KMS-11 (cell line): ENCODE results near the gene SEMA3B.

Experiments used
- H2AFZ ChIP-seq: fragments of 200-600 bp; sonication (generic); 2 replicates; pipeline ENCODE4 v1.6.1; 2016; ENCODE audit warnings: antibody characterized with exemption, mixed run types, low read depth
- H3K27ac ChIP-seq: fragments of 200-600 bp; sonication (generic); 2 replicates; pipeline ENCODE4 v1.6.1; 2016; ENCODE audit warnings: mild to moderate bottlenecking, mixed run types
- H3K27me3 ChIP-seq: fragments of 200-600 bp; sonication (generic); 2 replicates; pipeline ENCODE4 v1.6.1; 2017; ENCODE audit warnings: mild to moderate bottlenecking, low read depth, mixed run types, moderate library complexity; ENCODE audit not compliant: insufficient read depth
- H3K36me3 ChIP-seq: fragments of 200-600 bp; sonication (generic); 2 replicates; pipeline ENCODE4 v1.6.1; 2017; ENCODE audit warnings: mild to moderate bottlenecking, mixed run types; ENCODE audit not compliant: insufficient read depth
- H3K4me1 ChIP-seq: fragments of 200-600 bp; sonication (generic); 2 replicates; pipeline ENCODE4 v1.6.1; 2016; ENCODE audit warnings: mild to moderate bottlenecking, low read depth, mixed run types; ENCODE audit not compliant: poor library complexity, severe bottlenecking
- H3K4me2 ChIP-seq: fragments of 200-600 bp; sonication (generic); 2 replicates; pipeline ENCODE4 v1.7.0; 2016; ENCODE audit warnings: mild to moderate bottlenecking, mixed run types
- H3K4me3 ChIP-seq: fragments of 200-600 bp; sonication (generic); IDR thresholded peaks from 2 replicates; pipeline ENCODE4 v1.6.1; 2017; ENCODE audit warnings: low read depth, low read length, mixed read lengths; ENCODE audit not compliant: insufficient read depth
- H3K79me2 ChIP-seq: fragments of 200-600 bp; sonication (generic); 2 replicates; pipeline ENCODE4 v1.6.1; 2016; ENCODE audit warnings: low read depth, mixed run types; ENCODE audit not compliant: insufficient read depth
- H3K9ac ChIP-seq: fragments of 200-600 bp; sonication (generic); 2 replicates; pipeline ENCODE4 v1.6.1; 2016; ENCODE audit warnings: mild to moderate bottlenecking, mixed run types
- H4K20me1 ChIP-seq: fragments of 200-600 bp; sonication (generic); 2 replicates; pipeline ENCODE4 v1.6.1; 2016; ENCODE audit warnings: mild to moderate bottlenecking, mixed run types; ENCODE audit not compliant: insufficient read depth
- TF ChIP-seq, protein P1 (sequence below): fragments of 200-600 bp; sonication (generic); conservative IDR thresholded peaks from 2 replicates; pipeline ENCODE4 v1.6.1; 2017; ENCODE audit warnings: low read depth, mild to moderate bottlenecking, antibody characterized with exemption, low read length, moderate library complexity, mixed read lengths

The SEMA3B gene

DNA sequence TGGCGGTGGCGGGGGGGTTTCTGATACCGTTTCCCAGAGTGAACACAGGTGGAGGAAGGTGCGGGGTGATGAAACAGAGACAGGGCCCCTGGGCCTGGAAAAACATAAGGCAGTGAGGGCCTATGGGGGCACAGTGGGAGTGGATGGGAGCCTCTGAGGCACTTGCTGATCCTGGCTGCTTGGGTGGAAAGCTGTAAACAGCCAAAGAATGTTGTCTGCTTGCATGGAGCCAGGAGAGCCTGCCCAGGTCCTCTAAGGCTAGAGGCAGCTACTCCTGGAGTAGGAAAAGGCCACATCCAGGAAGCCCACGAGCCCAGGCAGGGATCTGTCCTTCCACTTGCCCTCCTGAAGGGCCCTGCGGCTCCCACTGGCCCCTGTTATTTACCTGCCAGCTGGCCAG is 2.9 kb upstream of the SEMA3B start:
- no peaks in the 10 kb centered on the region for H4K20me1 ChIP-seq
- no peak overlapping the region for H3K27ac ChIP-seq
- no peaks in the 10 kb centered on the region for H3K4me1 ChIP-seq
- no peak overlapping the region for H3K4me3 ChIP-seq
- no peak overlapping the region for H2AFZ ChIP-seq
- TF ChIP-seq, protein P1, sequence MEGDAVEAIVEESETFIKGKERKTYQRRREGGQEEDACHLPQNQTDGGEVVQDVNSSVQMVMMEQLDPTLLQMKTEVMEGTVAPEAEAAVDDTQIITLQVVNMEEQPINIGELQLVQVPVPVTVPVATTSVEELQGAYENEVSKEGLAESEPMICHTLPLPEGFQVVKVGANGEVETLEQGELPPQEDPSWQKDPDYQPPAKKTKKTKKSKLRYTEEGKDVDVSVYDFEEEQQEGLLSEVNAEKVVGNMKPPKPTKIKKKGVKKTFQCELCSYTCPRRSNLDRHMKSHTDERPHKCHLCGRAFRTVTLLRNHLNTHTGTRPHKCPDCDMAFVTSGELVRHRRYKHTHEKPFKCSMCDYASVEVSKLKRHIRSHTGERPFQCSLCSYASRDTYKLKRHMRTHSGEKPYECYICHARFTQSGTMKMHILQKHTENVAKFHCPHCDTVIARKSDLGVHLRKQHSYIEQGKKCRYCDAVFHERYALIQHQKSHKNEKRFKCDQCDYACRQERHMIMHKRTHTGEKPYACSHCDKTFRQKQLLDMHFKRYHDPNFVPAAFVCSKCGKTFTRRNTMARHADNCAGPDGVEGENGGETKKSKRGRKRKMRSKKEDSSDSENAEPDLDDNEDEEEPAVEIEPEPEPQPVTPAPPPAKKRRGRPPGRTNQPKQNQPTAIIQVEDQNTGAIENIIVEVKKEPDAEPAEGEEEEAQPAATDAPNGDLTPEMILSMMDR = no peak
- H3K79me2 ChIP-seq = no peaks in the 10 kb centered on the region
- H3K27me3 ChIP-seq = peaks cover 18% of the 10 kb centered on the region; the same call in 1 of the 2 replicates
- H3K9ac ChIP-seq = no peak overlapping the region
- no peaks in the 10 kb centered on the region for H3K36me3 ChIP-seq
- H3K4me2 ChIP-seq = no peak overlapping the region

DNA sequence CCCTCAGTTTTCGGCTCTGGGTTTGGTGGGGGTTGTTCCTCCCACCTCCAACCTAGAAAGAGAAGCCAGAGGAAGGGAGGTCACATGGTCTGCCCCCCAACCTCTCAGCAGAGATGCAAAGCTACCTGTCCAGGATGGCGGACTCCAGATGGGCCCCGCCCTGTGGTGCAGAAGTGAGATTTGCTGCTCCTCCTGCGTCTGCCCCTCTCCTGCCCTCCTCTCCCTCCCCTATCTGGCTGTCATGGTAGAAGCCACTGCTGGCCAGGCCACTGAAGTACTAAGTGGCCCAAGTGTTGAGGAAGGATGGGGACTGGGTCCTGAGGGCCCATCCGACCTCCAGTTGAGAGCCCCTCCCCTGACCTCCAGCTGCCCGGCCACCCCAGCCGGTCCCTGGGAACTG is 2.1 kb upstream of the SEMA3B start:
- TF ChIP-seq, protein P1 = no peak
- H3K4me2 ChIP-seq = no peak overlapping the region
- H2AFZ ChIP-seq = no peak overlapping the region
- H3K36me3 ChIP-seq = no peaks in the 10 kb centered on the region
- peaks cover 18% of the 10 kb centered on the region; the same call in 1 of the 2 replicates for H3K27me3 ChIP-seq
- H3K4me3 ChIP-seq = no peak overlapping the region
- H3K9ac ChIP-seq = no peak overlapping the region
- no peaks in the 10 kb centered on the region for H3K4me1 ChIP-seq
- H3K79me2 ChIP-seq = no peaks in the 10 kb centered on the region
- H4K20me1 ChIP-seq = no peaks in the 10 kb centered on the region
- no peak overlapping the region for H3K27ac ChIP-seq

DNA sequence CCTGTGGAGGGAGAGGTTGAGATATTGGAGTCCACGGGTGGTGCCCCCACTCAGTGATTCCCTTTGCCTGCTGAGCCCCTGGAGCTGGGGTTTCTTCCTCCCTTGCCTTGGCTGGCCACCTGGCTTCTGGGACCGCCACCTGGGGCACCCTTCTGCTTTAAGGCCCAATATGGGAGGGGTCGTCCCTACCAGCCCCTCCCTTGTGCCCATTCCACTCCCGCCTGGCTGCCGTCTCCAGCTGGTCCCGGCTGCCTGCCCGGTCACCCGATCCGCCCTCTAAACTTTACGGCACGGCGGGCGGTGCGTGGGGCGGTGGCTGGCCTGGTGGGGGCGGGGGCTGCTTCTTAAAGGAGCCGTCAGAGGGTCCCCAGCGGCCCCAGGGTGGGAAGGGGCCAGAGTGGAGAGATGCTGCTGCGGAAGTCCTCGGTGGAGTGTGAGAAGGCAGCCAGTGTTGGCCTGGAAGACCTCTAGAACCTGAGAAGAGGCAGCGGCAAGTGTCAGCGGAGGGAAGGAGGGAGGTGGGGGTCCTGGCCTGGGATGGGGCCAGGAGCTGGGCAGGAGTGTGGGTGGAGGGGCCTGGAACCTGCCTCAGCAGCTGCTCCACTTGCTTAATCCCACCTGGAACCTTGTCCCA is 1.6 kb upstream of the SEMA3B start:
- peaks cover 18% of the 10 kb centered on the region; the same call in 1 of the 2 replicates for H3K27me3 ChIP-seq
- H3K27ac ChIP-seq = no peak overlapping the region
- TF ChIP-seq, protein P1 = no peak
- no peak overlapping the region for H3K4me3 ChIP-seq
- H3K4me1 ChIP-seq = no peaks in the 10 kb centered on the region
- no peaks in the 10 kb centered on the region for H4K20me1 ChIP-seq
- no peak overlapping the region for H2AFZ ChIP-seq
- H3K9ac ChIP-seq = no peak overlapping the region
- H3K79me2 ChIP-seq = no peaks in the 10 kb centered on the region
- no peaks in the 10 kb centered on the region for H3K36me3 ChIP-seq
- no peak overlapping the region for H3K4me2 ChIP-seq

DNA sequence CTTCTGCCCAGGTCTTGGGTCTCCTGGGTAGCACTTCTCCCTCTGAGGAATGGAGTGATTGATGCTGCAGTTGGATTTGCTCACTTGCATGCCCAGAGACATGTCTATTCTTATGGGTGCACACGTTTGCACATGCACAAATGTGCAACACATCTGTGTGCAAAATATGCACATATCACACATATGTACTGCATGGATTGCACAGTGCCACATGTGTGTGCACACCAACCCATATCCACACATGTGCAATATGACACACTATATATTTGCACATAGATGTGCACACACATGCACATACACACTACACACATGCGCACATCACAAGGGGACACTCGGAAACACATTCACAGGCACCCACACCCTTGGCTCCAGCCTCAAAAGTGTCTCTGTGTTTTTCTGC is 671 bp upstream of the SEMA3B start:
- H3K9ac ChIP-seq = no peak overlapping the region
- H3K27me3 ChIP-seq = peaks cover 18% of the 10 kb centered on the region; the same call in 1 of the 2 replicates
- TF ChIP-seq, protein P1 = no peak
- H3K4me1 ChIP-seq = no peaks in the 10 kb centered on the region
- H3K27ac ChIP-seq = no peak overlapping the region
- H3K79me2 ChIP-seq = no peaks in the 10 kb centered on the region
- H3K36me3 ChIP-seq = no peaks in the 10 kb centered on the region
- no peak overlapping the region for H2AFZ ChIP-seq
- no peaks in the 10 kb centered on the region for H4K20me1 ChIP-seq
- H3K4me3 ChIP-seq = no peak overlapping the region
- H3K4me2 ChIP-seq = no peak overlapping the region
